ENCODE results near the gene ACOXL.

ACOXL gene

DNA sequence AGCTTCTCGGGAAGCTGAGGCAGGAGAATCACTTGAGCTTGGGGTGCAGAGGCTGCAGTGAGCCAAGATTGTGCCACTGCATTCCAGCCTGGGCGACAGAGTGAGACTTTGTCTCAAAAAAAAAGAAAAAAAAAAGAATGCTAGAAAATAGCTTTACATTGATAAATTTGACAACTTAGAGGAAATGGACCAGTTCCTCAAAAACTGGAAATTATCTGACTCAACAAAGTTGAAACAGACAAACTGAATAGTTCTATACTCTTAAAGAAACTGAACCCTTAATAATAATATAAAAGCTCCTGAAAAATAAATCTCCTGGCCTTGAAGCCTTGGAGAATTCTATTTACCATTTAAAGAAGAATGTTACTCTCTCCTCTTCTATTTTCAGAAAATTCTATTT lies 237.3 kb downstream of the ACOXL start:
- H3K4me1 ChIP-seq (ENCODE audit: control insufficient read depth, insufficient read depth, low read length): no peaks in the 10 kb centered on the region
- no peaks in the 10 kb centered on the region for H3K27me3 ChIP-seq (ENCODE audit: control insufficient read depth, insufficient read depth, low read length)
- H3K9me3 ChIP-seq (ENCODE audit: control insufficient read depth, low read length): no peaks in the 10 kb centered on the region
- H3K9ac ChIP-seq (ENCODE audit: low read length): no peak overlapping the region
- no peaks in the 10 kb centered on the region for H3K36me3 ChIP-seq (ENCODE audit: control insufficient read depth, insufficient read depth, low read length)
- no peak overlapping the region for H3K4me3 ChIP-seq (ENCODE audit: low read length)

DNA sequence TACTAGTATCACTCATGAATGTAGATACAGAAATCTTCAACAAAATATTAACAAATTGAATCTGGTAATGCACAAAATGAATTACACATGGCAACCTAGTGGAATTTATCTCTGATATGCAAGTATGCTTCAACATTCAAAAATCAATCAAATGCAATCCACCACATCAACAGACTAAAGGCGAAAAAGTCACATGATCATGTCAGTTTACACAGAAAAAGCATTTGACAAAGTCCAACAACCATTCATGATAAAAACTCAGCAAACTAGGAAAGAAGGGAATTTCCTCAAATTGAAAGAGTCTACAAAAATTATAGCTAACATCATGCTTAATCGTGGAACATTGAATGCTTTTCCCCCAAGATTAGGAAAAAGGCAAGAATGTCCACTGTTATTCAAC lies 237.8 kb downstream of the ACOXL start:
- Histone ChIP-seq H3K27me3 (ENCODE audit: control insufficient read depth, insufficient read depth, low read length) (no peaks in the 10 kb centered on the region), H3K36me3 (ENCODE audit: control insufficient read depth, insufficient read depth, low read length) (no peaks in the 10 kb centered on the region), H3K9ac (ENCODE audit: low read length) (no peak overlapping the region), H3K4me1 (ENCODE audit: control insufficient read depth, insufficient read depth, low read length) (no peaks in the 10 kb centered on the region), H3K4me3 (ENCODE audit: low read length) (no peak overlapping the region), H3K9me3 (ENCODE audit: control insufficient read depth, low read length) (no peaks in the 10 kb centered on the region)

DNA sequence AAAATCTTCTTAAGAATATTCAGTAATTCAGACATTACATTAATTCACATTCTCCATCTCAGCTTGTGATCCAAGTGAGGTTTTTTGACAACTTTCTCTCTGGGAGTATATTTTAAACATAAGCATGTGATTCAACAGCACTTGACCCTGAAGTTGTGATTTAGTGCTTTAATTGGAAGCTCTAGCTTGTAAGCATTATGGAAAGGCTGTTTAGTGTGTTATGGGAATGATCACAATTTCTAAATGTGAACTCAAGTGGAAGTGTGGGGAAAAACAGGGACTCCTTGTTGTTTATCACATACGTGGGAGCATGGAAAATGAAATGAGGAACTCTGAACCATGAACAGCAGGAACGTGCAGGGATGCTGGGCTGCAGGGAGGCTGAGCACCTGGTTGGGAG lies 239.4 kb downstream of the ACOXL start:
- Histone ChIP-seq H3K27me3 (ENCODE audit: control insufficient read depth, insufficient read depth, low read length) (no peaks in the 10 kb centered on the region), H3K36me3 (ENCODE audit: control insufficient read depth, insufficient read depth, low read length) (no peaks in the 10 kb centered on the region), H3K9me3 (ENCODE audit: control insufficient read depth, low read length) (no peaks in the 10 kb centered on the region), H3K9ac (ENCODE audit: low read length) (no peak overlapping the region), H3K4me3 (ENCODE audit: low read length) (no peak overlapping the region), H3K4me1 (ENCODE audit: control insufficient read depth, insufficient read depth, low read length) (no peaks in the 10 kb centered on the region)

DNA sequence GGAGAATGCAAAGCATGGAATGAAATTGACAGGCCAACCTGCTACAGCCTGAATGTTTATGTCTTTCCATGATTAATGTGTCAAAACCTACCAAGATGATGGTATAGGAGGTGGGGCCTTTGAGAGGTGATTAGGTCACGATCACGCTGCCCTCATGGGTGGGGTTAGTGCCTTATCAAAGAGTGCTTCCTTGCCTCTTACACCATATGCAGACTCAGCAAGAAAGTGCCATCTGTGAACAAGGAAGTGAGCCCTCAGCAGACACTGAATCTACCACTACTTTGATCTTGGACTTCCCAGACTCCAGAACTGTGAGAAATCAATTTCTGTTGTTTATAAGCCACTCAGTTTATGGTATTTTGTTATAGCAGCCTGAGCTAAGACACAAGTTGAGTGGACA lies 240.9 kb downstream of the ACOXL start:
- H3K27me3 ChIP-seq (ENCODE audit: control insufficient read depth, insufficient read depth, low read length): no peaks in the 10 kb centered on the region
- H3K36me3 ChIP-seq (ENCODE audit: control insufficient read depth, insufficient read depth, low read length): no peaks in the 10 kb centered on the region
- H3K9me3 ChIP-seq (ENCODE audit: control insufficient read depth, low read length): no peaks in the 10 kb centered on the region
- no peaks in the 10 kb centered on the region for H3K4me1 ChIP-seq (ENCODE audit: control insufficient read depth, insufficient read depth, low read length)
- H3K9ac ChIP-seq (ENCODE audit: low read length): no peak overlapping the region
- H3K4me3 ChIP-seq (ENCODE audit: low read length): no peak overlapping the region

DNA sequence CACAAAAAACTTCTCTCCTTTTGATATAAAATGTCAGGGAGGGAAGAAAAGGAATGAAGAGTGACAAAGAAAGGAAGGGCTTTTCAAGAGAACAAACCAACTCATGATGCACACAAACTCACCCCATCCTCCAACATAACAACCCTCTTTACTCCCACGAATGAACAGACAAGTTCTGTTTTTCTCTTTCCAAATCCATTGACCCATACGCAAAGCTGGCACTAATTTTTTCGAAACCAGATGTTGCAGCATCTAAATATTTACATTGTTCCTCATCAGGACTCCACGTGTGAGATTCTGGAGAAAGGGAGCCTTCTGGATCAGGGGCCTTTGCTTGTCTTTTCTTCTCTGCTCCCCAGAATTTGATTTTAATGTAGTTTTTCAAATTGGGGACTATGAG lies 245.0 kb downstream of the ACOXL start:
- no peak overlapping the region for H3K9ac ChIP-seq (ENCODE audit: low read length)
- H3K36me3 ChIP-seq (ENCODE audit: control insufficient read depth, insufficient read depth, low read length): no peaks in the 10 kb centered on the region
- H3K4me3 ChIP-seq (ENCODE audit: low read length): no peak overlapping the region
- H3K9me3 ChIP-seq (ENCODE audit: control insufficient read depth, low read length): no peaks in the 10 kb centered on the region
- no peaks in the 10 kb centered on the region for H3K4me1 ChIP-seq (ENCODE audit: control insufficient read depth, insufficient read depth, low read length)
- no peaks in the 10 kb centered on the region for H3K27me3 ChIP-seq (ENCODE audit: control insufficient read depth, insufficient read depth, low read length)

DNA sequence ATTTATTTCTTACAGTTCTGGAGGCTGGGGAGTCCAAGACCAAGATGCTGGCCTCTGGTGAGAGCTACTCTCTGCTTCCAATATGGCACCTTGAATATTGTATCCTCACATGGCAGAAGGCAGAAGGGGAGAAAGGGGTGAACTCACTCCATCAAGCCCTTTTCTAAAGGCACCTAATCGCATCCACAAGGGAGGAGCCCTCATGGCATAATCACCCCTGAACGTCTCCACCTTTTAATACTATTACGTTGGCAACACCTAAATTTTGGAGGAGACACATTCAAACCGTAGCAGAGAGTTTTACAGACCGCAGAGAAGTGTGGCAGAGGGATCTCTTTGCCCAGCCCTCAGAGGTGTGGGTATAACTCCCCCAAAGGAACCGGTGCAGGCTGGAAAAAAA lies 245.8 kb downstream of the ACOXL start:
- Histone ChIP-seq H3K36me3 (ENCODE audit: control insufficient read depth, insufficient read depth, low read length) (no peaks in the 10 kb centered on the region), H3K9ac (ENCODE audit: low read length) (no peak overlapping the region), H3K27me3 (ENCODE audit: control insufficient read depth, insufficient read depth, low read length) (no peaks in the 10 kb centered on the region), H3K4me1 (ENCODE audit: control insufficient read depth, insufficient read depth, low read length) (no peaks in the 10 kb centered on the region), H3K9me3 (ENCODE audit: control insufficient read depth, low read length) (no peaks in the 10 kb centered on the region), H3K4me3 (ENCODE audit: low read length) (no peak overlapping the region)

DNA sequence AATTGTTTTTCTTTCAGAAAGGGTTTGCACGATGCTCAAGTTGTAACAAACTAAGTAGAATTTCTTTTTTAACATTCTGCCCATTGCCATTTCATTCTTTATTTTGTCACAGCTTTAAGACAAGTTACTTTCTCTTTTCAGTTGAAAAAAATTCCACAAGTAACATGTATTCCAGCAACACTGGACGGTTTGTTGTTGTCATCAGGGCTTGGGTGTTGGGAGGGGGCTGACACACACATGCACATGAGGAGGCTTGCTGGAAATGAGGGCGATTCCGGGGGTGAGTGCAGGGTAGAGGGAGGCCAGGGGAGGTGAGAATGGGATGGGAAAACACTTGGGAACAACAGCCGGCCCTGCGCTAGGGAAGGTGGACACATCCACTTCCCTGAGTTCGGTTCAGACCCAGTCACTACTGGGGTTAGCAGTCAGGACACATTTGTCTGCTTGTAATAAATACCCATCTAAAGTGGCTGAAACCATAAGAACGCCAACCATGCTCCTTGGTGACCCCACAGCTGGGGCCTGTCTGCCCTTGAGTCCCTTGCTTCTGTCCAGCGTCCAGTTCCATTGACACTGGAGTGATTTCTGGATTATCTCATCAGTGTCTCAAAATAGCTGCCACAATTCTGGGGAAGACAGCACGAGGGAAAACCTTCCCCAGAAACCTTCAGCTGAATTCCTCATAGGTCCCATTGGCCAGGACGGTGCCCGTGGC lies 246.5 kb downstream of the ACOXL start:
- no peaks in the 10 kb centered on the region for H3K4me1 ChIP-seq (ENCODE audit: control insufficient read depth, insufficient read depth, low read length)
- H3K9me3 ChIP-seq (ENCODE audit: control insufficient read depth, low read length): no peaks in the 10 kb centered on the region
- no peaks in the 10 kb centered on the region for H3K36me3 ChIP-seq (ENCODE audit: control insufficient read depth, insufficient read depth, low read length)
- H3K9ac ChIP-seq (ENCODE audit: low read length): no peak overlapping the region
- no peak overlapping the region for H3K4me3 ChIP-seq (ENCODE audit: low read length)
- no peaks in the 10 kb centered on the region for H3K27me3 ChIP-seq (ENCODE audit: control insufficient read depth, insufficient read depth, low read length)

DNA sequence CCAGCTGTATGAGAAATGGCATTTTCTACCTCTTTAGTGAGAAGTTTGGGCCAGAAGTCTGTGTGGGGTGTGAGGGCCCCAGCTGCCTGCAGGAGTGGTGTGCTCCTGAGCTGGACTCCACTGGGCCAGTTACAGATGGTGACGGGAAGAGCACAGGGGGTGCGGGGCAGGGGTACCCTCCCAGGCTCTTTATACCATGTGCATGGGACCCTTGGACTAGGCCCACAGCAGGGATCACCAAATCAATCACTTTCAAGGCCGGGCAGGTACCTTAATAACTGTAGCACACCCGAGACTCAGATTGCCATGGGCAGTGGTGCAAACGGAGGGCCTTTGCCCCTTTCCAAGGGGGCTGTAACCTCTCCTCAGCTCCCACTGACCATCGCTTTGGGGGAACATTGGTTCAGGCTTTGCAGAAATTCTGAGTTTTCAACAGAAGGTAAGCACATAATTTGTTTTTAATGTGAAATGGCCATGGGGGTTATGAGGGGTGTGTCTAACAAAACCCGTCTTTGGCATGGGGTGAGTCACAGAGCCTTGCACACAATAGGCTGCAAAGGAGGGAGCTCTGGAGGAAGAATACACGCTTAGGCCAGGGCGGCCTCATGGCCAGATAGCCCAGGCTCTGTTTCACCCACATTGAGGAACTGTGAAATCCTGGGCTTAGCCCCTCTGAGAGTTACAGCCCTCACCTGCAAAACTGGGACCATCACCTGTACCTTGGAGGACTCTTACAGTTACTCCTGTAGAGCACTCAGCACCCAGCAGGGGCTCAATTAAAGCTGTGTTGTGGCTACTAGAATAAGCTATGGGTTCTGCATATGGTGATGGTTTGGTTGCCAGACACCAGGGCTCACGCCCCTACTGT lies 247.3 kb downstream of the ACOXL start:
- Histone ChIP-seq H3K4me3 (ENCODE audit: low read length) (no peak overlapping the region), H3K9me3 (ENCODE audit: control insufficient read depth, low read length) (no peaks in the 10 kb centered on the region), H3K36me3 (ENCODE audit: control insufficient read depth, insufficient read depth, low read length) (no peaks in the 10 kb centered on the region), H3K9ac (ENCODE audit: low read length) (no peak overlapping the region), H3K4me1 (ENCODE audit: control insufficient read depth, insufficient read depth, low read length) (no peaks in the 10 kb centered on the region), H3K27me3 (ENCODE audit: control insufficient read depth, insufficient read depth, low read length) (no peaks in the 10 kb centered on the region)

DNA sequence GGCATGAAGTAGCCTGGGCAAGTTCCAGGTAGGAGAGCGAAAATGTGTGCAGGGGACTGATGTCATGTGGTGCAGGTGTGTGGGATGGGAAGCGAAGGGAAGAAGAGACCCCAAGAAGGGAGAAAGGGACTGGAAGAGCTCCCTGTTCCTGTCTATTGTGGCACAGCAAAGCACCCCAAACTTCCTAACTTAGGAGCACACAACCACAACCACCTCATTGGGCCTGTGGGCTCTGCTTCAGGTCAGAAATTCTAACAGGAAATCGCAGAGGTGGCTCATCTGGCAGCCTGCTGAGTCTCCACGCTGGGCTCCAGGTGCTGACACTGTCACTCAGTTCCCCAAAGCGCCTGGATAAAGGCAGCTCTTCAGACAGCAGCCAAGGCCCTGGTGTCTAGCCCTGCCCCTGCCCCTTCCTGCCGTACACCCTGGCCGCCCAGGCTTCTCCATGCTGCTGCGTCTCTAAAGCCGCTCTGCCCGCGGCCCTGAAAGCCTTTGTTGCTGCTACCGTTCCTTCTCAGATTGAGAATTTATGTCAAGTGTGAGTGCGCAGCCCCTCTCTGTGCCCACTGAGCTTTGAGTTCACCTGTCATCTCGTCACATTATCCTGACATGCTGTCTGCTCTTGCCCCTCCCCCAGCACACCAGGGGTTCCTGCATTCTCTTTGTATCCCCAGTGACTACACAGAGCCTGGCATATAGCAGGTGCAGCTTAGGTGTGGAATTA lies 248.1 kb downstream of the ACOXL start:
- H3K4me1 ChIP-seq (ENCODE audit: control insufficient read depth, insufficient read depth, low read length): no peaks in the 10 kb centered on the region
- no peak overlapping the region for H3K9ac ChIP-seq (ENCODE audit: low read length)
- no peaks in the 10 kb centered on the region for H3K9me3 ChIP-seq (ENCODE audit: control insufficient read depth, low read length)
- H3K27me3 ChIP-seq (ENCODE audit: control insufficient read depth, insufficient read depth, low read length): no peaks in the 10 kb centered on the region
- no peak overlapping the region for H3K4me3 ChIP-seq (ENCODE audit: low read length)
- no peaks in the 10 kb centered on the region for H3K36me3 ChIP-seq (ENCODE audit: control insufficient read depth, insufficient read depth, low read length)

DNA sequence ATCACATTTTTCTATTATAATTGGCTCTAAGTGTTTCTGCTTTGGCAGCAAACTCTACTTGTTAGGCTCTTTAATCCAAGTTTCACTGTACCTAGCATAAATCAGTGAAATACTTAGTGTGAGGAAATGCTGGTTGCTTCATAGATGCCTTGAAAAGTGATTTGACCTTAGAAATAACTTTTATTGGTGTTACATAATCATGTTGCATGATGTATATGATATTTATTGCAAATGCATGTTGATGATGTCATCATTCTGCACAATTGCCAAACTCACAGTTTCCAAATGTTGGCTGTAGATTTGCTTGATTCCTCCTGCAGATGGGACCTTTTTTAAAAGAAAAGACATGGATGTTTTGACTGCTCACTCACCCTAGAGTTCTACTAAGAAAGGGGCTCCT lies 250.8 kb downstream of the ACOXL start:
- Histone ChIP-seq H3K27me3 (ENCODE audit: control insufficient read depth, insufficient read depth, low read length) (no peaks in the 10 kb centered on the region), H3K36me3 (ENCODE audit: control insufficient read depth, insufficient read depth, low read length) (no peaks in the 10 kb centered on the region), H3K9me3 (ENCODE audit: control insufficient read depth, low read length) (no peaks in the 10 kb centered on the region), H3K4me3 (ENCODE audit: low read length) (no peak overlapping the region), H3K9ac (ENCODE audit: low read length) (no peak overlapping the region), H3K4me1 (ENCODE audit: control insufficient read depth, insufficient read depth, low read length) (no peaks in the 10 kb centered on the region)

DNA sequence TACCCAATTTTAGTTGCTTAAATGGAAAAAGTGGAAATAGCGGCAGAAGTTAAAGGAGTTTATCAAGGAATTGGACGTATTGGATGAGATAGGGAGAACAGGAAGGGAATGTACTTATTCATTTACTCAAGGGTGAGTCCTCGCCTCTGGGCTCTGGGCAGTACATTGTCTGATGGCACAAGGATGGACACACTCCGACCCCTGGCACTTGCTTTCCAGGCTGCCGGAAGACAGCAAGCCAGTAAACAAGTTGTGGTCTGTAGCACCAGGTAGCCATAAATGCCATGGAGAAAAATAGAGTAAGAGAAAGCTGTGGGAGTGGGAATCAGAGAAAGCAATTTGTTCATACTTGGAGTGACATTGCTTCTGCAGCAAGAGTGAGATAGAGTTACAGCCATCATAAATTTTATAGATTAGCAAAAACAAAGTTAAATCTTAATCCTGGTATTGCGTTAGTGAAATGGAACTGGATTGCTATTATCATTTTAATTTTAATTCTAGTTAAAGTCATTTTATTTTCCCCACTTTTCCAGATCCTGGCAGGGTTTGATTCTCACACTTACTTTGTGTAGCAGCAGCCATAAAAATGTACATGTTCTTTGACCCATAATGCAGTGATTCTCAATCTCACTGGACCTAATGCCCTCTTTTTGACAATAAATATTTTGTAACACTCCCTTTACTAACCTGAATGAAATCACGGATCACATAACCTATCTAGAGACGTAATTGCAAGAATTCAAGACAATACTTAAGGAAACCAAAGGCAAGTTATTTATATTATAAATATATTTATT lies 252.5 kb downstream of the ACOXL start:
- H3K9ac ChIP-seq (ENCODE audit: low read length): no peak overlapping the region
- no peaks in the 10 kb centered on the region for H3K4me1 ChIP-seq (ENCODE audit: control insufficient read depth, insufficient read depth, low read length)
- no peaks in the 10 kb centered on the region for H3K9me3 ChIP-seq (ENCODE audit: control insufficient read depth, low read length)
- H3K27me3 ChIP-seq (ENCODE audit: control insufficient read depth, insufficient read depth, low read length): no peaks in the 10 kb centered on the region
- no peaks in the 10 kb centered on the region for H3K36me3 ChIP-seq (ENCODE audit: control insufficient read depth, insufficient read depth, low read length)
- no peak overlapping the region for H3K4me3 ChIP-seq (ENCODE audit: low read length)
